Measurements from ENCODE around the gene SLC2A13. TPM values are rescaled to one million over a fixed set of nuclear protein-coding genes. Genes with fewer than 3 reads are reported as not detected.

Gene SLC2A13
- total and polyA plus RNA-seq, 3 donors from 2014 or later = 3.3 to 19.8 (median 18.0) TPM

GRCh38 chr12:39984670-39985069 lies 121.2 kb downstream of the SLC2A13 start:
- 69 to 92% methylated on average over 5 of the region's 5 CpGs for WGBS, 2 donors
- no peak for DNase-seq
- Histone ChIP-seq H3K36me3 (ENCODE audit: low read depth, missing control alignments) (no peaks in the 10 kb centered on the region), H3K4me3 (no peak overlapping the region), H3K27me3 (no peaks in the 10 kb centered on the region), H3K27ac (no peak overlapping the region), H3K9me3 (no peaks in the 10 kb centered on the region), H3K4me1 (no peaks in the 10 kb centered on the region)
- intact Hi-C loops (cut with DNase I; ENCODE audit: low total_unique reads) = no loop called here
- no peak for TF ChIP-seq CTCF (IDR thresholded peaks at IDR 0.05)
- TF ChIP-seq POLR2A (IDR thresholded peaks at IDR 0.05) = no peak

- intact Hi-C loops (cut with DNase I; ENCODE audit: low total_unique reads) = no loop called here
- Histone ChIP-seq H3K27me3 (no peaks in the 10 kb centered on the region), H3K4me3 (no peak overlapping the region), H3K36me3 (ENCODE audit: low read depth, missing control alignments) (no peaks in the 10 kb centered on the region), H3K4me1 (no peaks in the 10 kb centered on the region), H3K9me3 (no peaks in the 10 kb centered on the region), H3K27ac (no peak overlapping the region)
- DNase-seq = no peak
- 87 to 92% methylated on average over 5 of the region's 5 CpGs for WGBS, 2 donors
- TF ChIP-seq POLR2A (IDR thresholded peaks at IDR 0.05) (no peak), CTCF (IDR thresholded peaks at IDR 0.05) (no peak)
Observed at GRCh38 chr12:39975374-39975918, 130.4 kb downstream of the SLC2A13 start.

- no peaks in the 10 kb centered on the region for H3K27me3 ChIP-seq
Observed at GRCh38 chr12:39972119-39972518, 133.8 kb downstream of the SLC2A13 start.

GRCh38 chr12:39971348-39971747 lies 134.5 kb downstream of the SLC2A13 start:
- Histone ChIP-seq H3K36me3 (ENCODE audit: low read depth, missing control alignments) (no peaks in the 10 kb centered on the region), H3K27me3 (no peaks in the 10 kb centered on the region), H3K4me3 (no peak overlapping the region), H3K27ac (no peak overlapping the region), H3K9me3 (no peaks in the 10 kb centered on the region), H3K4me1 (no peaks in the 10 kb centered on the region)
- intact Hi-C loops (cut with DNase I; ENCODE audit: low total_unique reads) = no loop called here
- 81 to 91% methylated on average over 1 of the region's 1 CpG for WGBS, 2 donors
- no peak for DNase-seq
- TF ChIP-seq POLR2A (IDR thresholded peaks at IDR 0.05) (no peak), CTCF (IDR thresholded peaks at IDR 0.05) (no peak)

More at GRCh38 chr12:39972119-39972518, 133.8 kb downstream of the SLC2A13 start:
- no peak for DNase-seq
- 45 to 90% methylated on average over 1 of the region's 1 CpG for WGBS, 2 donors
- TF ChIP-seq CTCF (IDR thresholded peaks at IDR 0.05) = no peak
- TF ChIP-seq POLR2A (IDR thresholded peaks at IDR 0.05) = no peak
- Histone ChIP-seq H3K9me3 (no peaks in the 10 kb centered on the region), H3K27ac (no peak overlapping the region), H3K4me3 (no peak overlapping the region), H3K36me3 (ENCODE audit: low read depth, missing control alignments) (no peaks in the 10 kb centered on the region), H3K4me1 (no peaks in the 10 kb centered on the region)
- intact Hi-C loops (cut with DNase I; ENCODE audit: low total_unique reads) = no loop called here

- 74 to 76% methylated on average over 2 of the region's 2 CpGs for WGBS, 2 donors
- intact Hi-C loops (cut with DNase I; ENCODE audit: low total_unique reads) = no loop called here
- no peak for TF ChIP-seq POLR2A (IDR thresholded peaks at IDR 0.05)
- no peak for TF ChIP-seq CTCF (IDR thresholded peaks at IDR 0.05)
- H3K36me3 ChIP-seq (ENCODE audit: low read depth, missing control alignments) = no peaks in the 10 kb centered on the region
- no peaks in the 10 kb centered on the region for H3K27me3 ChIP-seq
- no peaks in the 10 kb centered on the region for H3K9me3 ChIP-seq
- no peak overlapping the region for H3K27ac ChIP-seq
- H3K4me3 ChIP-seq = no peak overlapping the region
- no peak for DNase-seq
- H3K4me1 ChIP-seq = no peaks in the 10 kb centered on the region
Observed at GRCh38 chr12:39966721-39967120, 139.2 kb downstream of the SLC2A13 start.

Data from testis (tissue), 3 donors.